HCT116 (cell line): ENCODE data around the gene CAMKMT. TPM values are rescaled to one million over a fixed set of nuclear protein-coding genes. Genes with fewer than 3 reads are reported as not detected.

Experiments
- ATAC-seq: fragments of 200-7000 bp; cut with Tn5 transposase; 2 replicates; pipeline ENCODE4 v1.9.1; 2020; ENCODE audit warnings: mild to moderate bottlenecking, moderate library complexity
- BruUV-seq: library from RNA; stranded (reverse); fragments of 400-500 nt; replicated peaks from 2 replicates; lab custom pipeline; 2021; lab: Mats Ljungman, UMichigan
- CTCF ChIA-PET: fragments of 300-600 bp; sonication (Branson Sonifier 250); formaldehyde crosslinking; loops from one replicate; lab custom pipeline; 2021; ENCODE audit warnings: antibody characterized with exemption; lab: Charles Lee
- POLR2A ChIA-PET: fragments of 300-600, 350-600 bp; sonication (Branson Sonifier 250); formaldehyde crosslinking; loops from one replicate; lab custom pipeline; 2021; ENCODE audit warnings: antibody characterized with exemption; lab: Charles Lee
- RAD21 ChIA-PET, 2 experiments: fragments of 300-600 bp; sonication (Branson Sonifier 250); formaldehyde crosslinking; loops; one replicate each; lab custom pipeline; 2023; ENCODE audit warnings: low total read pairs in 2 of 2; ENCODE audit not compliant: uncharacterized antibody in 2 of 2, unreplicated experiment in 2 of 2, low non-redundant PET in 1 of 2; lab: Charles Lee
- DNase-seq: peaks from one replicate; pipeline ENCODE4 v3.0.0-alpha.2; 2010; ENCODE audit warnings: low read depth, low spot score
- H2AFZ ChIP-seq: fragments of 200-600 bp; shearing (Covaris generic), sonication (generic); 2 replicates; pipeline ENCODE4 v1.6.1; 2017; ENCODE audit warnings: low read depth, mixed run types, mixed read lengths, antibody characterized with exemption, low read length; ENCODE audit not compliant: poor library complexity, severe bottlenecking
- H3K27ac ChIP-seq: 2 replicates; pipeline ENCODE4 v1.5.1; 2012; ENCODE audit warnings: low read depth, low read length
- H3K27me3 ChIP-seq: fragments of 200-600 bp; sonication (generic); 2 replicates; pipeline ENCODE4 v1.6.1; 2016; ENCODE audit warnings: mixed run types, low read length, mixed read lengths; ENCODE audit not compliant: insufficient read depth
- H3K36me3 ChIP-seq, 2 experiments: fragments of 200-500 bp in 1 of 2; fragments of 200-600 bp in 1 of 2; sonication (Bioruptor generic) in 1 of 2; sonication (generic) in 1 of 2; 2 replicates each; pipeline versions ENCODE4 v1.5.1 to v1.6.1; 2014 to 2016; ENCODE audit warnings: low read length in 2 of 2, inconsistent platforms in 1 of 2, mixed read lengths in 1 of 2, mixed run types in 1 of 2; ENCODE audit not compliant: insufficient read depth in 2 of 2, control insufficient read depth in 1 of 2
- H3K4me1 ChIP-seq, 2 experiments: fragments of 200-600 bp in 1 of 2; sonication (generic) in 1 of 2; 2 replicates each; pipeline versions ENCODE4 v1.5.1 to v1.6.1; 2012 to 2017; ENCODE audit warnings: low read length in 2 of 2, inconsistent platforms in 1 of 2, mild to moderate bottlenecking in 1 of 2, mixed read lengths in 1 of 2, mixed run types in 1 of 2, moderate library complexity in 1 of 2; ENCODE audit not compliant: insufficient read depth in 2 of 2, control insufficient read depth in 1 of 2
- H3K4me2 ChIP-seq: fragments of 200-600 bp; sonication (generic); 2 replicates; pipeline ENCODE4 v1.6.1; 2017; ENCODE audit warnings: mixed run types, low read length, mixed read lengths
- H3K4me3 ChIP-seq, 2 experiments: fragments of 200-600 bp in 1 of 2; sonication (generic) in 1 of 2; replicated peaks in 1 of 2; 2 replicates each; pipeline ENCODE4 v1.5.1; 2011 to 2016; ENCODE audit warnings: low read length in 2 of 2, control low read depth in 1 of 2, low read depth in 1 of 2, mild to moderate bottlenecking in 1 of 2, mixed read lengths in 1 of 2, mixed run types in 1 of 2
- H3K79me2 ChIP-seq: fragments of 200-600 bp; sonication (generic); 2 replicates; pipeline ENCODE4 v1.6.1; 2017; ENCODE audit warnings: mild to moderate bottlenecking, mixed run types, low read length, moderate library complexity, mixed read lengths; ENCODE audit not compliant: insufficient read depth
- H3K9ac ChIP-seq: fragments of 200-600 bp; sonication (generic); 2 replicates; pipeline ENCODE4 v1.6.1; 2016; ENCODE audit warnings: low read length, mixed read lengths
- H3K9me2 ChIP-seq: fragments of 200-600 bp; sonication (generic), shearing (Covaris generic); 2 replicates; pipeline ENCODE4 v1.6.1; 2017; ENCODE audit warnings: mixed run types, mild to moderate bottlenecking, moderate library complexity; ENCODE audit not compliant: insufficient read depth
- H3K9me3 ChIP-seq, 2 experiments: fragments of 200-500 bp in 1 of 2; fragments of 200-600 bp in 1 of 2; sonication (Bioruptor generic) in 1 of 2; sonication (generic) in 1 of 2; 2 replicates each; pipeline ENCODE4 v1.6.1; 2014 to 2017; ENCODE audit warnings: low read length in 2 of 2, mixed read lengths in 2 of 2, inconsistent platforms in 1 of 2, low read depth in 1 of 2, mild to moderate bottlenecking in 1 of 2, mixed run types in 1 of 2, moderate library complexity in 1 of 2; ENCODE audit not compliant: control insufficient read depth in 1 of 2, insufficient read depth in 1 of 2
- H4K20me1 ChIP-seq: fragments of 200-600 bp; sonication (generic), shearing (Covaris generic); 2 replicates; pipeline ENCODE4 v1.6.1; 2017; ENCODE audit warnings: mixed run types, mild to moderate bottlenecking, moderate library complexity; ENCODE audit not compliant: insufficient read depth
- CEBPB ChIP-seq: IDR thresholded peaks from 2 replicates; pipeline ENCODE4 v1.6.1; 2012; ENCODE audit warnings: low read depth
- ELF1 ChIP-seq: IDR thresholded peaks from 2 replicates; pipeline ENCODE4 v1.6.1; 2012; ENCODE audit warnings: low read depth, borderline replicate concordance
- POLR2A ChIP-seq: IDR thresholded peaks from 2 replicates; pipeline ENCODE4 v1.7.0; 2011; ENCODE audit warnings: borderline replicate concordance; ENCODE audit not compliant: insufficient read depth, insufficient read length; ENCODE audit errors: extremely low read depth
- RAD21 ChIP-seq: IDR thresholded peaks from 2 replicates; pipeline ENCODE4 v1.6.1; 2012; ENCODE audit warnings: low read depth, mild to moderate bottlenecking
- SIN3A ChIP-seq: IDR thresholded peaks from 2 replicates; pipeline ENCODE4 v1.6.1; 2012; ENCODE audit warnings: low read depth
- SP1 ChIP-seq: IDR thresholded peaks from 2 replicates; pipeline ENCODE4 v1.6.1; 2012; ENCODE audit warnings: low read depth
- TCF7L2 ChIP-seq: IDR thresholded peaks from 2 replicates; pipeline ENCODE4 v1.7.0; 2011; ENCODE audit warnings: borderline replicate concordance, inconsistent platforms; ENCODE audit not compliant: insufficient read depth, insufficient read length; ENCODE audit errors: extremely low read depth
- YY1 ChIP-seq: IDR thresholded peaks from 2 replicates; pipeline ENCODE4 v1.6.1; 2011; ENCODE audit warnings: low read length, low read depth, moderate library complexity, mild to moderate bottlenecking; ENCODE audit not compliant: insufficient replicate concordance; ENCODE audit errors: extremely low read depth
- ZNF274 ChIP-seq: fragments of 200-500 bp; sonication (Bioruptor generic); IDR thresholded peaks from 2 replicates; pipeline ENCODE4 v1.6.1; 2014; ENCODE audit warnings: mild to moderate bottlenecking, low read depth, low read length, inconsistent platforms
- intact Hi-C: fragments of 100-400 bp; cut with micrococcal nuclease; formaldehyde crosslinking; loops from 2 replicates; pipeline ENCODE4 v1.10.0; 2022
- total RNA-seq: library from RNA; stranded (reverse); gene quantifications from one replicate; pipeline ENCODE4 v1.2.1, GENCODE V29; 2021; ENCODE audit not compliant: unreplicated experiment
- TF ChIP-seq, protein P1 (sequence below): IDR thresholded peaks from 2 replicates; pipeline ENCODE4 v1.6.1; 2012; ENCODE audit warnings: low read depth
- TF ChIP-seq, protein P2 (sequence below): IDR thresholded peaks from 2 replicates; pipeline ENCODE4 v1.6.1; 2012
- TF ChIP-seq, protein P3 (sequence below), 3 experiments: fragments of 200-600 bp in 1 of 3; sonication (generic) in 1 of 3; IDR thresholded peaks in 2 of 3; conservative IDR thresholded peaks in 1 of 3; 2 replicates each; pipeline ENCODE4 v1.5.1; 2012 to 2017; ENCODE audit warnings: low read depth in 2 of 3, low read length in 2 of 3, antibody characterized with exemption in 1 of 3, borderline replicate concordance in 1 of 3, control low read depth in 1 of 3, mild to moderate bottlenecking in 1 of 3, mixed read lengths in 1 of 3, mixed run types in 1 of 3, moderate library complexity in 1 of 3; ENCODE audit not compliant: insufficient read depth in 1 of 3
- TF ChIP-seq, protein P4 (sequence below): IDR thresholded peaks from 2 replicates; pipeline ENCODE4 v1.6.1; 2012

CAMKMT gene
- total RNA-seq, 1 experiment from 2014 or later: 10.6 TPM

DNA sequence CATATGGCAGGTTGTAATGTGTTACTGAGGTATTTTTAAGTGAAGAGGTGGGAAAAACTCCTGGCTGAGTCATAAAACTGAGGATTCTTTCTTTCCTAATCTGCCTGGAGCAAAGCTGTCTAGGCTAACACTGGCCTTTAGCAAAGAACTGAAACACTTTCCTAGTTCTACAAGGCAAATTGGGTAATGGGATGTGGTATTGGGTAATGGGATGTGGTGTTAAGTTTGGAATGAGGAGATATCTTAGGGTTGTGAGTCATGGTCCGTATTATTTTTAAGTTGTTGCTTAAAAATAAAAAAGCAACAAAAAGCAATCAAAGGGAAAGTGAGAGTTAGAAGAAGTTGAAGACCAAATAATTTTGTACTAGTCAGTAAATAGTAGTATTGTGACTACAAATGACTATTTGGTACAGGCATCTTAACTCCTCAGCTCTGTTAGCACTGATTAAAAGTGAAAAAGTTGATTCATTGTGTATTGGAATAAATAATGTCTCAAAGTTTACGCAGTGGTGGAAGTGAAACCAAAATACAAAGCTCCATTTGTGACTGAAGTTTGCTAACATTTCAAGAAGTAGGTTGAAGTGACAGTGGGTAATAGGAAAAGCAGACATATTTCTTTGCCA lies 216.8 kb downstream of the CAMKMT start:
- Histone ChIP-seq H4K20me1 (no peaks in the 10 kb centered on the region), H3K4me1 (no peaks in the 10 kb centered on the region), H3K4me3 (no peak overlapping the region), H3K9ac (no peak overlapping the region), H3K9me2 (no peaks in the 10 kb centered on the region), H3K79me2 (no peaks in the 10 kb centered on the region), H3K36me3 (no peaks in the 10 kb centered on the region), H3K27ac (no peak overlapping the region), H3K9me3 (no peaks in the 10 kb centered on the region), H3K4me2 (no peak overlapping the region), H2AFZ (no peak overlapping the region), H3K27me3 (no peaks in the 10 kb centered on the region)
- DNase-seq (no peak), ATAC-seq (no peak)
- TF ChIP-seq ELF1: no peak
- no peak for TF ChIP-seq TCF7L2
- TF ChIP-seq, protein P1, sequence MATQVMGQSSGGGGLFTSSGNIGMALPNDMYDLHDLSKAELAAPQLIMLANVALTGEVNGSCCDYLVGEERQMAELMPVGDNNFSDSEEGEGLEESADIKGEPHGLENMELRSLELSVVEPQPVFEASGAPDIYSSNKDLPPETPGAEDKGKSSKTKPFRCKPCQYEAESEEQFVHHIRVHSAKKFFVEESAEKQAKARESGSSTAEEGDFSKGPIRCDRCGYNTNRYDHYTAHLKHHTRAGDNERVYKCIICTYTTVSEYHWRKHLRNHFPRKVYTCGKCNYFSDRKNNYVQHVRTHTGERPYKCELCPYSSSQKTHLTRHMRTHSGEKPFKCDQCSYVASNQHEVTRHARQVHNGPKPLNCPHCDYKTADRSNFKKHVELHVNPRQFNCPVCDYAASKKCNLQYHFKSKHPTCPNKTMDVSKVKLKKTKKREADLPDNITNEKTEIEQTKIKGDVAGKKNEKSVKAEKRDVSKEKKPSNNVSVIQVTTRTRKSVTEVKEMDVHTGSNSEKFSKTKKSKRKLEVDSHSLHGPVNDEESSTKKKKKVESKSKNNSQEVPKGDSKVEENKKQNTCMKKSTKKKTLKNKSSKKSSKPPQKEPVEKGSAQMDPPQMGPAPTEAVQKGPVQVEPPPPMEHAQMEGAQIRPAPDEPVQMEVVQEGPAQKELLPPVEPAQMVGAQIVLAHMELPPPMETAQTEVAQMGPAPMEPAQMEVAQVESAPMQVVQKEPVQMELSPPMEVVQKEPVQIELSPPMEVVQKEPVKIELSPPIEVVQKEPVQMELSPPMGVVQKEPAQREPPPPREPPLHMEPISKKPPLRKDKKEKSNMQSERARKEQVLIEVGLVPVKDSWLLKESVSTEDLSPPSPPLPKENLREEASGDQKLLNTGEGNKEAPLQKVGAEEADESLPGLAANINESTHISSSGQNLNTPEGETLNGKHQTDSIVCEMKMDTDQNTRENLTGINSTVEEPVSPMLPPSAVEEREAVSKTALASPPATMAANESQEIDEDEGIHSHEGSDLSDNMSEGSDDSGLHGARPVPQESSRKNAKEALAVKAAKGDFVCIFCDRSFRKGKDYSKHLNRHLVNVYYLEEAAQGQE: no peak
- TF ChIP-seq, protein P2, sequence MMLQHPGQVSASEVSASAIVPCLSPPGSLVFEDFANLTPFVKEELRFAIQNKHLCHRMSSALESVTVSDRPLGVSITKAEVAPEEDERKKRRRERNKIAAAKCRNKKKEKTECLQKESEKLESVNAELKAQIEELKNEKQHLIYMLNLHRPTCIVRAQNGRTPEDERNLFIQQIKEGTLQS: no peak
- TF ChIP-seq ZNF274: no peak
- TF ChIP-seq RAD21: no peak
- TF ChIP-seq, protein P3, sequence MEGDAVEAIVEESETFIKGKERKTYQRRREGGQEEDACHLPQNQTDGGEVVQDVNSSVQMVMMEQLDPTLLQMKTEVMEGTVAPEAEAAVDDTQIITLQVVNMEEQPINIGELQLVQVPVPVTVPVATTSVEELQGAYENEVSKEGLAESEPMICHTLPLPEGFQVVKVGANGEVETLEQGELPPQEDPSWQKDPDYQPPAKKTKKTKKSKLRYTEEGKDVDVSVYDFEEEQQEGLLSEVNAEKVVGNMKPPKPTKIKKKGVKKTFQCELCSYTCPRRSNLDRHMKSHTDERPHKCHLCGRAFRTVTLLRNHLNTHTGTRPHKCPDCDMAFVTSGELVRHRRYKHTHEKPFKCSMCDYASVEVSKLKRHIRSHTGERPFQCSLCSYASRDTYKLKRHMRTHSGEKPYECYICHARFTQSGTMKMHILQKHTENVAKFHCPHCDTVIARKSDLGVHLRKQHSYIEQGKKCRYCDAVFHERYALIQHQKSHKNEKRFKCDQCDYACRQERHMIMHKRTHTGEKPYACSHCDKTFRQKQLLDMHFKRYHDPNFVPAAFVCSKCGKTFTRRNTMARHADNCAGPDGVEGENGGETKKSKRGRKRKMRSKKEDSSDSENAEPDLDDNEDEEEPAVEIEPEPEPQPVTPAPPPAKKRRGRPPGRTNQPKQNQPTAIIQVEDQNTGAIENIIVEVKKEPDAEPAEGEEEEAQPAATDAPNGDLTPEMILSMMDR (IDR thresholded peaks at IDR 0.05 in 2 of 3, conservative IDR thresholded peaks at IDR 0.05 in 1 of 3; ENCODE audit: borderline replicate concordance in 1 of 3, insufficient read depth in 1 of 3, low read depth in 2 of 3, low read length in 2 of 3): no peak
- no peak for TF ChIP-seq SIN3A
- no peak for TF ChIP-seq POLR2A
- TF ChIP-seq SP1: no peak
- TF ChIP-seq, protein P4, sequence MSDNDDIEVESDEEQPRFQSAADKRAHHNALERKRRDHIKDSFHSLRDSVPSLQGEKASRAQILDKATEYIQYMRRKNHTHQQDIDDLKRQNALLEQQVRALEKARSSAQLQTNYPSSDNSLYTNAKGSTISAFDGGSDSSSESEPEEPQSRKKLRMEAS: no peak
- no peak for TF ChIP-seq CEBPB
- no peak for TF ChIP-seq YY1
- RAD21 ChIA-PET: no interaction called here
- no TSS peak for BruUV-seq
- CTCF ChIA-PET: interaction anchor here (1.9 kb wide), 1 partner anchor 99 kb away, joined by 5 read pairs; no protein-coding TSS in a partner anchor
- POLR2A ChIA-PET: interaction anchor here (0.8 kb wide), 1 partner anchor 17 kb away, joined by 3 read pairs; no protein-coding TSS in a partner anchor
- intact Hi-C loops: no loop called here
